ENCODE measurements around the gene TM4SF1.

Gene TM4SF1

DNA sequence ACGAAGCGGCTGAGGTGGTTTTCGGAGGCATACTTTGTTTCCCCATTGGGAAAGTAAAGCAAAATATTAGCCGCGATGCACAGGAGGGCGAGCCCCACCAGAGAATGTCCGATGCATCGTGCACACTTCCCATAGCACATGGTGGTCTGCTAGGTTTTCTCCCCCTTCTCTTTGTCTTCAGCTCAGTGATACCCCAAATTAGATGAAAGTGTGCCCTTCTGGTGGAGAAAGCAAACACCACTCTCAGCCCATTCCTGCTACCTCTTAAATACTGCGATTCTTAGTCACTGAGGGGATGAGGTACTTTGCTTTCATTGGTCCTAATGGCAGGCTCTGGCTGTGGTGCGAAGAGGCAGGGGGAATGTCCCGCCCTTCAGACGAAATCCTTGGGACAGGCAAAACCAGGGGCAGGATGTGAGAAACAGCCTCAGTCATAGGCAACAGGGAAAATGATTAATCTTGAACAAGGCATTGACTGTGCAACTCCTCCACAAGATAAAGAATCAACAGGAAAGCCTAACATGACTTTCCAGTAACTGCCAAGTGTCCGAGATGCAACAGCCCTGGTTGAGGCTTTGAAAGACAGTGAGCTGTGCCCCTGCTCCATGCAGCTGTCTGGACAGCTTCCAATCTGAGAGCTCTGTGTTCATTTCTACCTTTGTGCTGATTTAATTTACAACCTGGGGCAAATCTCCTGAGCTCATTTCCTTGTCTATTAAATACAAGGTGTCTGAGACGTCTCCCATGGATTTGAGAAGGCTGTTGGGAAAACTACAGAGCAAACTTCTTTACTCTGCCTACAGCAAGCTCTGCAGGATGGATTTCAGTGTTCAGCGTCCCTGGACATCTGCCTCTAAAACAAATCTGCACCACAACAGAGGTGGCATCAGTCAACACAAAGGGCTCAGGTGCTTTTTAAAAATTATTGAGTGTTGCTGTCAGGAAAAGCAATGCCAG is at the start of gene TM4SF1:
Gene TM4SF1, minus strand, starts transcription at position 242 of the 957 bp plus-strand sequence. Its CDS starts 102 bp downstream, at position 140.
- DNase-seq (ENCODE audit: low read depth in 4 of 4, low spot score in 1 of 4): no peak

GRCh38 chr3:149426325-149426724 is 48.9 kb upstream of the TM4SF1 start:
- DNase-seq (ENCODE audit: low read depth in 4 of 4, low spot score in 1 of 4): no peak

- no peak for DNase-seq (ENCODE audit: low read depth in 4 of 4, low spot score in 1 of 4)
Observed at GRCh38 chr3:149424918-149425317, 47.5 kb upstream of the TM4SF1 start.

DNA sequence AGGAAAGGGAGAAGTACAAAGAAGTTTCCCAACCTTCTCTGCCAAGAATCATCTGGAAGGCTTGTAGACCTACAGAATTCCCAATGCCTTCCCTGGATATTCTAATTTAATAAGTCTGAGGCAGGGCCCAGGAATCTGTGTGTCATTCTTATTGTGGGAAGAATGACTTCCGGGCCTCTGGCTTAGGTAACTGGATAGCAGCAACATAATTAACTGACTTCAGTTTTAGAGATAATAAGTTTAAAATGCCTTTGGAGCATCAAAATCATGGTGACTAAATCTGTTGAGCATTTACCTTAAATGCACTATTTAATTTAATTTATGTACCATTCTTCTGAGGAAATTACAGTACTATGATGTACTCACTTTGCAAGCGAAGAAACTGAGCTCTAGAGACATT is 44.3 kb upstream of the TM4SF1 start:
- no peak for DNase-seq (ENCODE audit: low read depth in 4 of 4, low spot score in 1 of 4)

DNA sequence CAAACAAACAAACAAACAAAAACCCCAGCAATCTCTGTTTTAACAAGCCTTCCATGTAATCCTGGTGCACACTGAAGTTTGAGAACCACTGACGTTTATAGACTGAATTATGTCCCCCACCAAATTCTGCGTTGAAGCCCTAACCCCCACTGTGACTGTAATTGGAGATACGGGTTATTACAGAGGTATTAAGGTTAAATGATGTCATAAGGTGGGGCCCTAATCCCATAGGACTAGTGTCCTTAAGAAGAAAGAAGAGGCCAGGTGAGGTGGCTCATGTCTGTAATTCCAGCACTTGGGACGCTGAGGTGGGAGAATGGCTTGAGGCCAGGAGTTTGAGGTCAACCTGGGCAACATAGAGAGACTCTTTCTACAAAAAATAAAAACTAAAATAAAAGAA is 42.4 kb upstream of the TM4SF1 start:
- DNase-seq (ENCODE audit: low read depth in 4 of 4, low spot score in 1 of 4): no peak

GRCh38 chr3:149417727-149418126 is 40.3 kb upstream of the TM4SF1 start:
- DNase-seq (ENCODE audit: low read depth in 4 of 4, low spot score in 1 of 4): no peak

DNA sequence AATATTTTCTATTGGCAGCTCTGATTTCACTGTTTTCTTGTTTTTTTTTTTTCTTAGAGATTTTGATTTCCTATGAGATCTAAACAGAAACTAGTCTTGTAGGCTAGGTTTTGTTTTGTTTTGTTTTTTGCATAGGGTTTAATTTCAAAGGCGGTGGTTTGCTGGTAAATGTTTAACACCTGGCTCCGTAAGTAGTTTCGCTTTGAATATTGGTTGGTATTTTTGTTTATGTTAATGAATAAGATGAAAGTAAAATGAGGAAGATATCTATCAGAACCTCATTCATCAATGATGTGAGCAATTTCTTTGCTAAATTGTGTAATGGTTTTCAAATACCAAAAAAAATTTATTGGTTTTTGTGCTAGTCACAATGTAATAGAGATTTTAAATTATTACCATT is 39.7 kb upstream of the TM4SF1 start:
- no peak for DNase-seq (ENCODE audit: low read depth in 4 of 4, low spot score in 1 of 4)

GRCh38 chr3:149415484-149415883 is 38.0 kb upstream of the TM4SF1 start:
- no peak for DNase-seq (ENCODE audit: low read depth in 4 of 4, low spot score in 1 of 4)

- DNase-seq (ENCODE audit: low read depth in 4 of 4, low spot score in 1 of 4): no peak
Observed at GRCh38 chr3:149414557-149415231, 37.2 kb upstream of the TM4SF1 start.

DNA sequence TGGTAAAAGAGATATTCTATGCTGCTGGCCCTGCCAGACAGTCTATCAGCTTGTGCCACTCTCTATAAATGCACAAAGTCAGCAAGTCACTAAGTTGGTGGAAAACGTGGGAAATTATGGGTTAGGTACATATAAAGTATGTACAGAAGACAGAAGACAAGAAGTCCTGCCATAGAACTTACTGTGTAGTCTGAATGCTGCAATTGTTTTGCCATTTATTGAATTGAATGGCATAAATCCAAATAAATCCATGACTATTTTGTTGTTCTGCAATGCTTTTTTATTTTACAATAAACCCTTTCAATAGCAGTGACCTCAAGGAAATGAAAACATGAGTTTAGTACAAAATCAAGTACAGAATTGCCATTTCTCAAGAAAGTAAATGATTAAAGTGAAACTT is 34.1 kb upstream of the TM4SF1 start:
- no peak for DNase-seq (ENCODE audit: low read depth in 4 of 4, low spot score in 1 of 4)

- DNase-seq (ENCODE audit: low read depth in 4 of 4, low spot score in 1 of 4): no peak
Observed at GRCh38 chr3:149409351-149409750, 31.9 kb upstream of the TM4SF1 start.

DNA sequence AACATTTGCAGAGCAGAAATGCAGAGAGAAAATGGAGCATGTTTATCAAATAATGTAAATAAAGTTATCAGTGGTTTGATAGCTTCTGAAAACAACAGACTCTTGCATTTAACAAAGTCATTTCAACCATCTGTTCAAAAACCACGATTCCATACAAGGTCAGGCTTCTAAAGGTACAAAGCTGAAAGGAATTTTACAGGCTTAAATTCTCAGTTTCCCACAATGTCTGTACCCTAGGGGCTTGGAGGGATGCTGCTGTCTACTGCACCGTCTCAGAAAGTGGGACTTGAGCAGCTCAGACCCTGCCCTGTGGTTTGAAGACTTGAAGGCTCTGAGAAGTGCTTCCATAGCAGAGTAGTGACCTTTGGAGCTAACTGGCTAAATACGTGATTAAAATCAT is 30.4 kb upstream of the TM4SF1 start:
- no peak for DNase-seq (ENCODE audit: low read depth in 4 of 4, low spot score in 1 of 4)

- no peak for DNase-seq (ENCODE audit: low read depth in 4 of 4, low spot score in 1 of 4)
Observed at GRCh38 chr3:149406244-149406752, 28.8 kb upstream of the TM4SF1 start.

DNA sequence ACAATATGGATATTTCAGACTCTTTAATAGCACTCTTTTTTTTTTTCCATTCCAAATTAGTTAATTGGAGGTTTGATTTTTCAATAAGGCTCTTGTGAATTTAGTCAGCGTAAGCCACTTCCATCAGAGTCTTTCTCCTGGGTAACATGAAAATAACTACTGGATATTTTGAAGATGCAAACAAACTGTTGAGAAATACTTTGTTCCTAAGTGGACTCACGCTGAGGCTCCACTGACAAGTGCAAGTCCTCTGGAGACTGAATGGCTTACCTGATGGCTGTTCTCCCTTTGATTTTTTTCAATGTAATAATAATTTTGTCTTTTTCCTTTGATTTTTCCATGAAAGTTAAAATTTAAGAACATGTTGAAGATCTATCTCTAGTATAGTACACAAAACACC is 26.0 kb upstream of the TM4SF1 start:
- DNase-seq (ENCODE audit: low read depth in 4 of 4, low spot score in 1 of 4): no peak

GRCh38 chr3:149402481-149402880 is 25.0 kb upstream of the TM4SF1 start:
- DNase-seq (ENCODE audit: low read depth in 4 of 4, low spot score in 1 of 4): no peak

- DNase-seq (ENCODE audit: low read depth in 4 of 4, low spot score in 1 of 4): no peak
Observed at GRCh38 chr3:149401926-149402310, 24.5 kb upstream of the TM4SF1 start.

DNA sequence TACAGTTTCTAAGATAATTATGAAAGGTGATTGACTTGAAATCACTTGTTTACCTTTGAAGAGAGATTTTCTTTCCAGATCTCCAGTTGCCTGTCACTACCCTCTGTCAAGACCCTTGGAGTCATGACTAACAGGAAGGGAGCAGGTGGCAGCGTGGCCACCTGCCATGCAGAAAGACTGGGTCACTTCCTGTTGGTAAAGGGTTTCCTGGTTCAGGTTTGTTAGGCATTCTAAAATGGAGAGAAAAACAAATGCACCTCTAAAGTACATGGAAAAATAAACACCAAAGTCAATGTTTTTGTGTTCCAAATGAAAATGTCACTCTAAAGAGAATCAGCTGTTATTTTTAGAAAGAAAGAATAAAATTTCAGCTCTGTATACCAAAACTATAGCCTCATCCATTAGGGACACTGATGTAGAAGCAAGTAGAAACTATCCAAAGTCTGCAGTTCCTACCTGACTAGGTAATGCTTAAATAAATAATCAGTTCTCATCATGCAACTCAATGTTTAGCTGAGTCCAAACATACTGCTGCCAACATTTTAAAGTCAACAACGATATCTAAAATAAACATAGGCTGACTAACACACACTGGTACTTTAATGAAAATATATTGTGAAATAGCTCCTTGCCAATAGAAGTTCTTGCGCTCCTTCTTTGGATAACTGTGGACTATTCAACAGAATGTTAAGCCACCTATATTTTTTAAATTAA is 23.9 kb upstream of the TM4SF1 start:
- DNase-seq (ENCODE audit: low read depth in 4 of 4, low spot score in 1 of 4): no peak

DNA sequence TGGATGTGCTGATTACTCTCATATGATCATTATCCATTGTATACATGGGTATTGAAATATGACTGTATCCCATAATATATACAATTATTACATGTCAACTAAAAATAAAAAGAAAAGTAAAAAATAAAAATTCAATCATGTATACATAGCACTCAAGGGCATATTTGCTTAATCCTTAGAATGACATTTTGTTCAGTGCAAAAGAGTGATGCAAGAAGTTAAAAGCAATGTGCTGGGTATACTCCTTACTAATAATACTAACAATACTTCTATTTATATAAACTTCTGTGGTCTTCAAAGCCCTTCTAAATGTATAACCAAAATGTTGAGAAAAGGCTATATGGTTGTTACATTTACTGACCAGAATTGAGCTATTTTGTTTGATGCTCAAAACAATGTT is 23.2 kb upstream of the TM4SF1 start:
- no peak for DNase-seq (ENCODE audit: low read depth in 4 of 4, low spot score in 1 of 4)

DNA sequence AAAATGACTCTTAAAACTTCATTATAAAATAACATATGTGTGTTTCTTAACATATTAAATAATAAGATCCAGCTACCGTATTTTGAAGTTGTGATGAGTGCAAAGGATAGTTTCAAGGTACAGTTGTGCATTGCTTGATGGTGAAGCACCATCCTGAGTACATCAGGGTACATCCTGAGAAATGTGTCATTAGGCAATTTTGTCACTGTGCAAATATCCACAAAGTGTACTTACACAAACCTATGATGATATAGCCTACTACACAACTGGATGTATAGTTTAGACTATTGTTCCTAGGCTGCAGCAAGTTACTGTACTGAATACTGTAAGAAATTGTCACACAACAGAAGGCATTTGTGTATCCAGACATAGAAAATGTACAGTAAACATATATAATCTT is 20.8 kb upstream of the TM4SF1 start:
- DNase-seq (ENCODE audit: low read depth in 4 of 4, low spot score in 1 of 4): no peak

- no peak for DNase-seq (ENCODE audit: low read depth in 4 of 4, low spot score in 1 of 4)
Observed at GRCh38 chr3:149397528-149397927, 20.1 kb upstream of the TM4SF1 start.

DNA sequence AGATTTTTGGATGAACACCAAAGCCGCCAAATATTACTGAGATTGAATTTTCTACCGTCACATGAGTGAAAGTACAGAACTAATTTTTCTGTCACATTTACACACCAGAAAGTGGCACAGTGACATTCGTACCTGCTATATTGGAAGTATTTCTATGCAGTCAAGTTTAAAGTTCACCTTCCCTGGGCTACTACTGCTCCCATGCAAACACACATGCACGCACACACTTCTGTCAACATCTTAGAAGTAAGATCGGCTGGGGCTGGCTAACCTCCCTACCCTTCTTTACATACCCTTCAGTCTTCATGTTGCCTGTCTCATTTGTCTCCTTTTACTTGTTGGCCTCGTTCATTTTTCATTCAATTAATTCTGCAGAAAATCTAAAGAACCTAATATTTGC is 19.0 kb upstream of the TM4SF1 start:
- no peak for DNase-seq (ENCODE audit: low read depth in 4 of 4, low spot score in 1 of 4)
